Urinary bladder (tissue), 4 donors: ENCODE measurements around the gene MSRB1. TPM values are rescaled to one million over a fixed set of nuclear protein-coding genes. Genes with fewer than 3 reads are reported as not detected.

ENCODE experiments used
- DNase-seq: peaks from one replicate; pipeline ENCODE4 v3.0.0-alpha.2; 2015; ENCODE audit errors: extremely low spot score
- H3K27ac ChIP-seq: one replicate; pipeline ENCODE4 v1.5.1; 2013; ENCODE audit warnings: low read depth, mild to moderate bottlenecking, moderate library complexity
- H3K36me3 ChIP-seq: one replicate; pipeline ENCODE4 v1.6.1; 2013; ENCODE audit warnings: mild to moderate bottlenecking, moderate library complexity; ENCODE audit not compliant: insufficient read depth
- H3K4me1 ChIP-seq: one replicate; pipeline ENCODE4 v1.6.1; 2013; ENCODE audit warnings: mild to moderate bottlenecking, moderate library complexity; ENCODE audit not compliant: insufficient read depth
- H3K4me3 ChIP-seq: one replicate; pipeline ENCODE4 v1.5.1; 2013; ENCODE audit warnings: low read depth, low read length
- WGBS: extraction: QIAGEN DNeasy Blood & Tissue Kit; methylation state at CpG from one replicate; pipeline ENCODE4 v1.1.7; 2013; 5-methylcytosine and 5-hydroxymethylcytosine counted together
- polyA plus RNA-seq: library from polyadenylated mRNA; stranded (reverse); fragments of 200-250 nt; gene quantifications from one replicate; pipeline ENCODE4 v1.2.3, GENCODE V29; 2013
- total RNA-seq: library from RNA; depleted of rRNA; stranded (reverse); fragments of >200 nt; gene quantifications from one replicate; pipeline ENCODE4 v1.2.3, GENCODE V29; 2014
- donor health status: healthy with polysubstance abuse.
- donor health status: healthy.

Gene MSRB1
- total and polyA plus RNA-seq, 2 donors = 4.0 to 107 TPM

GRCh38 chr16:1917056-1917664 lies 25.8 kb downstream of the MSRB1 start:
- Histone ChIP-seq H3K4me1 (no peaks in the 10 kb centered on the region), H3K36me3 (no peaks in the 10 kb centered on the region), H3K4me3 (no peak overlapping the region), H3K27ac (no peak overlapping the region)
- DNase-seq = no peak
- WGBS = 7% methylated on average over 22 of the region's 22 CpGs

GRCh38 chr16:1916640-1916990 lies 26.4 kb downstream of the MSRB1 start:
- Histone ChIP-seq H3K4me1 (no peaks in the 10 kb centered on the region), H3K27ac (no peak overlapping the region), H3K4me3 (no peak overlapping the region), H3K36me3 (no peaks in the 10 kb centered on the region)
- DNase-seq = no peak
- WGBS = 6% methylated on average over 5 of the region's 5 CpGs

- Histone ChIP-seq H3K4me3 (no peak overlapping the region), H3K36me3 (no peaks in the 10 kb centered on the region), H3K27ac (no peak overlapping the region), H3K4me1 (no peaks in the 10 kb centered on the region)
- no peak for DNase-seq
- 61% methylated on average over 25 of the region's 25 CpGs for WGBS
Observed at GRCh38 chr16:1915732-1916639, 27.0 kb downstream of the MSRB1 start.

DNA sequence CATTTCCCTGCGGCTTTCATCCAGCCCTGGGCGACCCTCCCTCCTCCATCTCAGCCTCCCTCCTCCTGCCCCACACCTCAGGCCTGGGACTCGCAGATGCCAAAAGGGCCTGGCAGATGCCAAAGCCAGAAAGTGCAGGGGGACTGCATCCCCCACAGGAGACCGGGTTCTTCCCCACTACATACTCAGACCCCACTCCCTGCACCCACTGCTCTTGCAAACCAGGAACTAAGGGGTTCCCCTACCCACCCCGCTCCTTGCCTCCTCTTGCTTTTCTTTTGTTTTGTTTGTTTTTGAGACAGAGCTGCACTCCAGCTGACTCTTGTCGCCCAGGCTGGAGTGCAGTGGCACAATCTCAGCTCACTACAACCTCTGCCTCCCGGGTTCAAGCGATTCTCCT lies 28.0 kb downstream of the MSRB1 start:
- H3K36me3 ChIP-seq = no peaks in the 10 kb centered on the region
- no peak overlapping the region for H3K27ac ChIP-seq
- 45% methylated on average over 8 of the region's 8 CpGs for WGBS
- no peak overlapping the region for H3K4me3 ChIP-seq
- H3K4me1 ChIP-seq = no peaks in the 10 kb centered on the region
- DNase-seq = no peak

- no peaks in the 10 kb centered on the region for H3K36me3 ChIP-seq
- DNase-seq = no peak
- no peak overlapping the region for H3K4me3 ChIP-seq
- H3K27ac ChIP-seq = peak overlapping the region; percentile 76
- WGBS = 41% methylated on average over 15 of the region's 15 CpGs
- H3K4me1 ChIP-seq = no peaks in the 10 kb centered on the region
Observed at GRCh38 chr16:1914084-1914608, 28.9 kb downstream of the MSRB1 start.

DNA sequence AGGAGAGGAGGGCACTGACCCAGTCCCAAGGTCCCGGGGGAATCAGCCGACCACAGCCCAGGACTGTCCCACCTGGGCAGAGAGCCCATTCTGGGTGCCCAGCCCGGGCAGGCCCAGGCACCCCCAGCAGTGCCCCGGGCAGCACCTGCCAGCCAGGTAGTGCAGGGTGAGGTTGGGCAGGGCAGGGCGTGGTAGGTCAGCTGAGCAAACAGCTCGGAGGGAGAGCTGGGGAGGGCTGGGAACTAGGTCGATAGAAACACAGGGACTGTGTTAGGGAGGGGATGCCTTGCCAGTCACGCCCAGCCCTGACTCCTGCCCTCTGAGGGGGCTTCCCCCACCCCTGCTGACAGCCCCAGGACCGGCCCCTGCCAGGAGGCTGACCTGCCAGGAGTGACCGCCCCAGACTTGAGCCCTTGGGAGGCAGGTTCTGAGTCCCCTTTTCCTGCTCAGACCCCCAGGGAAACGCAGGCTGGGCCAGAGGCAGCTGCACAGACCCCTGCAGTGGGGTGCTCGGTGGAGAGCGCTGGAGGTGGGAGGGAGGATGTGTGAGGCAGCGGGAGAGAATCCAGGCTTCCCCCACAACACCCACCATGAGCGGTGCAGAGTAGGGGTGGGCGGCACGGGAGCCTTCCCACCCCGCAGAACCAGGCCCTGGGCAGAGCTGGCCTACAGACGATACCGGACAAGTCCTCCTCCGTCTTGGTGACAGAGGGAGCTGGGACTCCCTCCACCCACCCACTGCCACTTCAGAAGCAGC lies 29.5 kb downstream of the MSRB1 start:
- peak overlapping the region; percentile 76 for H3K27ac ChIP-seq
- H3K36me3 ChIP-seq = no peaks in the 10 kb centered on the region
- WGBS = 46% methylated on average over 21 of the region's 21 CpGs
- no peaks in the 10 kb centered on the region for H3K4me1 ChIP-seq
- no peak overlapping the region for H3K4me3 ChIP-seq
- DNase-seq = no peak

DNA sequence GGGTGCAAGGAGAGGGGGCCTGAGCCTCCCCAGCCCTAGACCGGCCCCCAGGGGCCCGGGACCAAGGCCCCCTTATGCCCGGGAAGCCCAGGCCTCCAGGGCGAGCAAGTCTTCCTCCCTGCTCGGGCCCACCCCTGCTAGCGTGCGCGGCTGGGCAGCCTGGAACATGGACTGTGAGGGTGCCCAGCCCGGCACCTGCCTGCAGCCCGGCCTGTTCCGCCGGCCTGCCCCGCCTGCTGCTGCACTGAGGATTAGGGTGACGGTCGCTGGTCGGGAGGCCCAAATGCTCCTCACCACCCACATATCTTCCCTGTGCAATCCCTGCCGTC lies 30.8 kb downstream of the MSRB1 start:
- Histone ChIP-seq H3K4me1 (no peaks in the 10 kb centered on the region), H3K27ac (no peak overlapping the region), H3K36me3 (no peaks in the 10 kb centered on the region), H3K4me3 (no peak overlapping the region)
- DNase-seq = no peak
- 80% methylated on average over 17 of the region's 17 CpGs for WGBS

DNA sequence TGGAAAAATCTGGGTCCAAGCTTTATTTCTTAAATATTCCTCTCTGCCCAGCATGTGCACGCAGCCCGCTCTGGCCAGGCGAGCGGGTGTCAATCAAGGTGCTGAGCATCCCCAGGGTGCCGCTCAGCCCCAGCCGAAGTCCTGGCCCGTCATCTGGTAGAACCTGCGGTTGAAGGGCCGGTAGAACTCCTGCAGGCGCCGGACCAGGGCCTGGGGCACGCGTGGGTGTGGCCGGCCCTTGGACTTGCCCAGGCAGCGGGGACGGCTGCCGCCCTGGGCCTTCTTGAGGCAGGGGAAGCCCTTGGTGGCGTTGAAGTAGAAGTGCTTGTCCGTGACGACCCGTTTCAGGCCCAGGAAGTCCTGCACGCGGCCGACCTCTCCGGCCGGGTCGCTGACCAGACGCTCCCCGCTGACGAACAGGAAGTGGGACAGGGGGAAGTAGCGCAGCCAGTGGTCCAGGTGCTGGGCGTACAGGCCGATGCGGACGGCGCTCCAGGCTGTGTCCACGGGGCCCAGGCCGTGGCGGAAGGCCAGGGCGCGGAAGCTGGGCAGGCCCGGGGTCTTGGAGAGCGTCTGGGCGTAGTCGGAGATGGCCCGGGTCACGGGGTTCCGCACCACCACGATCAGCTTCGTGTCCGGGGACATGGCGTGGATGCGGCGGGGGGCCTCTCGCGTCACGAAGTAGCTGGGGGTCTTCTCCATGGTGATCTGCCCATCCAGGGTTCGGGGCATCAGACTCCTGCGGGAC lies 31.4 kb downstream of the MSRB1 start:
- WGBS = 89% methylated on average over 59 of the region's 59 CpGs
- Histone ChIP-seq H3K27ac (no peak overlapping the region), H3K4me1 (no peaks in the 10 kb centered on the region), H3K36me3 (no peaks in the 10 kb centered on the region), H3K4me3 (no peak overlapping the region)
- DNase-seq = no peak

DNA sequence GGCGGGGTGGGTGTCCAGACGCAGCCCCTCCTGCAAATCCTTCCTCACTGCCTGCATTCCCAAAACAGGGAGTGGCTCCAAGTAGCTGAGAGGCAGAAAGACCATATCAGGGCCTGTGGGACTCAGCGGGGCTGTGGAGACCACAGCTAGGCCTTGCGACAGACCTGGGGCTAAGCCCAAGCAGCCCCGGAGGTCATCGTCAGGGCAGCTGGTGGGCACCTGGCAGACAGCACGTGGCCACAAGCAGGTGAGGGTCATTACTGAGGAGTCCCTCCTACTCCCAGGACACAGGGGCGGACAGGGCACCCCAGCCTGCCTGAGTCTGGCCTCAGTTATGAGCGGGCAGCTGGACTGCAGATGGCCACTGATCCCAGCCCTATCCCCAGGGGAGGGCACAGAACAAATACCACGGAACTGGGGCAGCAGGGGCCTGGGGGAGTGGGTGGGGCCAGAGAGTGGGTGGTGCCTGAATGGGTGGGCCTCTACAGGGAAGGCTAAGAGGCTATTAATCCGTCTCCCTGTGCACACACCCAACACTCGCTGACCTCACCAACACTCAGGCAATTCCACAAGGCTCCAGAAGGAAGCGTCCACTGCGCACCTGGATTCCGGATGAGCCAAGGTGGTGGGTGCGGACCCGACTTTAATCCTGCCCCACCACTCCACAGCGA lies 33.3 kb downstream of the MSRB1 start:
- Histone ChIP-seq H3K27ac (no peak overlapping the region), H3K36me3 (no peaks in the 10 kb centered on the region), H3K4me3 (no peak overlapping the region), H3K4me1 (no peaks in the 10 kb centered on the region)
- 72% methylated on average over 18 of the region's 18 CpGs for WGBS
- DNase-seq = no peak

GRCh38 chr16:1908983-1909382 lies 34.0 kb downstream of the MSRB1 start:
- H3K4me1 ChIP-seq = no peaks in the 10 kb centered on the region
- DNase-seq = no peak
- H3K27ac ChIP-seq = no peak overlapping the region
- 55% methylated on average over 9 of the region's 9 CpGs for WGBS
- H3K36me3 ChIP-seq = no peaks in the 10 kb centered on the region
- no peak overlapping the region for H3K4me3 ChIP-seq

DNA sequence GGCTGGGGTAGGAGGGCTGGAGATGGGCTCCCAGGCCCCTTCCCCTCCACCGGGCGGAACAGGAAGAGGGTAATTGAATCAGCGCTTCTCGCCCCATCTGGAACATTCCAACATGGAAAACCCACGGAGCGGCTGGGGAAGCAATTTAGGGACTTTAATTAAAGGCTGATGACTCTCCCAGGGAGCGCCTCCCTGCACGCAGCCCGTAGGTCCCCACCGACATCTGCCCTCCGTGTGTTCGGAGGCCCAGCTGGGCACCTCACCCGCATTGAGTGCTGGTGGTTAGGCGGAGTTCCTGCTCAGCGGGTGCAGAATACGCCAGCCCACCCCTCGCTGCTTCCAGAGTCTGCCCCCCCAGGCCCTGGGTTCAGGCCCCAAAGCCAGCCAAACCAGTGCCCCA lies 34.8 kb downstream of the MSRB1 start:
- no peaks in the 10 kb centered on the region for H3K4me1 ChIP-seq
- H3K4me3 ChIP-seq = no peak overlapping the region
- H3K36me3 ChIP-seq = no peaks in the 10 kb centered on the region
- 61% methylated on average over 17 of the region's 17 CpGs for WGBS
- DNase-seq = no peak
- H3K27ac ChIP-seq = no peak overlapping the region

- no peaks in the 10 kb centered on the region for H3K36me3 ChIP-seq
- no peak overlapping the region for H3K27ac ChIP-seq
- H3K4me1 ChIP-seq = no peaks in the 10 kb centered on the region
- no peak overlapping the region for H3K4me3 ChIP-seq
- no peak for DNase-seq
- WGBS = 67% methylated on average over 17 of the region's 17 CpGs
Observed at GRCh38 chr16:1907226-1907860, 35.7 kb downstream of the MSRB1 start.

GRCh38 chr16:1906846-1907165 lies 36.2 kb downstream of the MSRB1 start:
- Histone ChIP-seq H3K4me1 (no peaks in the 10 kb centered on the region), H3K4me3 (no peak overlapping the region), H3K36me3 (no peaks in the 10 kb centered on the region), H3K27ac (no peak overlapping the region)
- 74% methylated on average over 5 of the region's 5 CpGs for WGBS
- DNase-seq = no peak
